Activated CD4-positive, alpha-beta T cell treated with anti-CD3 and anti-CD28 coated beads for 48 hours (primary cell): Measurements from ENCODE around the gene CPVL.

Experiments used
- DNase-seq: peaks from one replicate; pipeline ENCODE4 v3.0.0-alpha.2; 2020

Gene CPVL

DNA sequence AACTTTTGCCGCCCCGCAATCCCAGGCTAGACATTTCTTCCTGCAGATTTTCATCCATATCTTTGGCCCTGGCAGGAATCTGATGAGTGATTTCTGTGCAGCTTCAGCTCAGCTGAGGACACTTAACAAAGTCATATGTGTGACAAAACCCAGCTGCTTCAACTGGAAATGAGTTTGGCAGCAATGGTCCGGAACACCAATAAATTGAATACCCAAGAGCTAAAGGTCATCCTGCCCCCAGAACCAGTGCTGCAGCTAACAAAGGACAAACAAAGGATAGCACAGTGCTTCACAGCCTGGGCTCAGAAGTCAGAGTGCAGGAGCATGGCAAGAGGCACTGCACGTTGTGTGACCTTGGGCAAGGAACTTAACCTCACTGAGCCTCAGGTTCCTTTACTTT lies 148.2 kb downstream of the CPVL start:
- no peak for DNase-seq

GRCh38 chr7:28996836-28997235 lies 149.5 kb downstream of the CPVL start:
- DNase-seq: no peak

DNA sequence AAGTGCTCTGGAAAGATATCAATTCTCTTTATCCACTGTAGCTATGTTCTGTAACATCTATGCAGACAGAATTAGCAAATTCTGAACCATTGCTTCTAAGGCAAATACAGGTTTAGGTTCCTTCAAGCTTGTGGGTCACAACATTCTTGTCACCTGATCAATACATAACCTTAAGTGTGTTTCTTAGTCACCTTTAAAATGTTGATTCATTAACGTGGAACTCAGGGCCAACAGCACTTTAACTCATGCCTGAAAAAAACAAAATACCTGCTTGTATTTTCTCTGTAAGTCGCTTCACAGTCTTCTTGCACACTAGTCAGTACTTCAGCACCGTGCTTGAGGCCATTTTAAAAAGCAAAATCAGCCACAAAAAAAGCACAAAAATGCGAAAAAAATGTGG lies 153.0 kb downstream of the CPVL start:
- no peak for DNase-seq

DNA sequence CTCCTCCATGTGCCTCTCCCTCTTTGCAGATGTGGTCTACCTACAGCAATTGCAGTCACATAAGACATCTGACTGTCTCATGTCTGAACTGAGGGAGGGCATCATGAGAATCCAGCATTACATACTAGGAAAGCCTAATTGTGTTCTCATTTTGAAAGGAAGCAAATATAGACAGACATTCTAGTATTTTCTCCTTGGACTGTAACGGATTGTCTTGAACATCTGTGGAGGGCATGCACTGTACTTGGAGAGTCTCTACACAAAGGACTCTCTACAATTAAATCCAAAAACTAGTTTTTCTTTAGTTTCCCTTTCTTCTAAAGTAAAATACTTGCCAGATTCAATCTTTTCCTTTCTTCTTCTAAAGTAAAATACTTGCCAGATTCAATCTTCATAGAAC lies 153.5 kb downstream of the CPVL start:
- no peak for DNase-seq

DNA sequence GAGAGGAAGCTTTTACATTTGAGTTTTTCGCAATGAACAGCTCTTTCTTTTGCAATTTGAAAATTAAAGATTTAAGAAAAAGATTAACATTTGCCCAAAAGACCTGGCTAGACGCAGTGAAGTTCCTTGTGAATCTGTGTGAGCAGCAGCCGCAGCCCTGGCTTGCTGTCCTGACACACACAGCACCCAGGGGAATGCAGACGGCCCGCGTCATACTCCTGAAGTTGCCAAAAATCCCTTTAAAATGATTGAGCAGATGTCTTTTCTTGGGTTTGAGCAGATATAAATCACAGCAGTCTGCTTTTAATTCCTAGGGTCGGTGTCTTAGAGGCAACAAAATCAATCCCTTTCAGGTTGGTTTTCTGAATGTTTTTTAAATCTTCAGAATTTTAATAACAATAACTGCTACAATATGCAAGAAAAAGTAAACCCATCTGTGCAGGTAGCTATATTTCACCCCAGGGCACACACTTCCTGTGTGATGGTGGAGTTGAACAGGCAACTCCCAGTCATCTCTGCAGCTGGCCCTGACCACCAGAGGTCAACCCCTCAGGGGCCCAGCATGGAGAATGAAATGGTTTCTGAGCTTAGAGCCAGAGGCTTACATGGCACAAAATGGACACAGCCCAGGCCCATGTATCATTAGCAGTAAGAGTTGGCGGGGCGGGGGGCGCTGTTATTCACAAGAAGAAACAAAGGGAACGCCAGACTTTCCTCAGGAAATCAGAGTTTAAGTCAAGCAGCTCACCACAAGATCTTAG lies 156.0 kb downstream of the CPVL start:
- DNase-seq: no peak

DNA sequence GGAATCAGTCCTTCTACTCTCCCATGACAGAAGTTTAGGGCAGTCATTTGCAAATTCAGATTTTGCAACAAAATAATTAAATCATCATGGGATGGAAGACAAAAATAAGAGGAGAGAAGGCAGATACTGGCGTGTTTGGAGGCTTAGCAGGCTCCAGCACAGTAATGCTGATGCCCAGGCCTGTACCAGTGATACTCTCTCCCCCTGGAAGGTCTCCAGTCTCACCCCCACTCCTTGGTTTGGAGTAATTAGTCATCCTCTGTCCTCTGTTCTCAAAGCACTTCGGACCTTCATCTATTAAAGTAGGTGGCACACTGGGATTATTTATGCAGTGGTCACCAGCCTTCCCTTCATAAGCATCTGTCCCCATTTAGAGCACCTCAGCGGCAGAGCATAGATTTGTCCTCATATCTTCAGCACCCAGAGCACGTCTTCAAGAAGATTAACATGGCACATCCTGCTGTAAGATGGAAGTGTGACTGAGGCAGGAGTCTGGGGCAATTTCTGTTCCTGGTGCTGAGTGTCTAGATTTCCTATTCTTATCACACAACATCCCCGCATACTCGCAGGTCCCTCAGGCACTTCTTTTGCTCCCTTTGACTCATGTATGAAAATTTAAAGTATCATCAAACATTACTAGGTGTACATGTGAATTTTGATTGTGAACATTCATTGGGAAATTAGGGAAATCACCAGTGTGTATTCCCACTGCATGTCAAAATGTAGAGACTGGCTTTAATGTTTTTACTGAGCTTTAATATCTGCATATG lies 156.9 kb downstream of the CPVL start:
- no peak for DNase-seq

GRCh38 chr7:28988810-28989209 lies 157.5 kb downstream of the CPVL start:
- no peak for DNase-seq

- DNase-seq: no peak
Measured at GRCh38 chr7:28988091-28988490, 158.2 kb downstream of the CPVL start.

DNA sequence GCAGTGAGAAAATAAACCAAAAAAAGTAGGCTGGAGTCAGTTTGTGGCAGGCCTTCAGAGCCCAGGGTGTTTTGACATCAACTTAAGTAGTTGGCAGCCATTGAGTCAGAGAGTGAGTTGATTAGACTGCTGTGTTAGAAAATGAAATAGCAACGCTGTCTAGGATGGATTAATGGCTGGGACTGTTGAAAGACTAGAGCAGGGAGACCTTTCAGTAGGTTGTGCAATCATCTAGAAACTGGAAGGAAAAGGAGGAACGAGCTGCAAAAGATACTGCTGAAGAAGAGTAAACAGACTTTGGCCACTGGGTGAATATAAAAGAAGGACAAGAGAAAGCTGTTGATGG lies 159.6 kb downstream of the CPVL start:
- DNase-seq: no peak

GRCh38 chr7:28986028-28986764 lies 160.1 kb downstream of the CPVL start:
- no peak for DNase-seq

- DNase-seq: no peak
Measured at GRCh38 chr7:28984631-28985030, 161.7 kb downstream of the CPVL start.

GRCh38 chr7:28984217-28984616 lies 162.1 kb downstream of the CPVL start:
- no peak for DNase-seq

DNA sequence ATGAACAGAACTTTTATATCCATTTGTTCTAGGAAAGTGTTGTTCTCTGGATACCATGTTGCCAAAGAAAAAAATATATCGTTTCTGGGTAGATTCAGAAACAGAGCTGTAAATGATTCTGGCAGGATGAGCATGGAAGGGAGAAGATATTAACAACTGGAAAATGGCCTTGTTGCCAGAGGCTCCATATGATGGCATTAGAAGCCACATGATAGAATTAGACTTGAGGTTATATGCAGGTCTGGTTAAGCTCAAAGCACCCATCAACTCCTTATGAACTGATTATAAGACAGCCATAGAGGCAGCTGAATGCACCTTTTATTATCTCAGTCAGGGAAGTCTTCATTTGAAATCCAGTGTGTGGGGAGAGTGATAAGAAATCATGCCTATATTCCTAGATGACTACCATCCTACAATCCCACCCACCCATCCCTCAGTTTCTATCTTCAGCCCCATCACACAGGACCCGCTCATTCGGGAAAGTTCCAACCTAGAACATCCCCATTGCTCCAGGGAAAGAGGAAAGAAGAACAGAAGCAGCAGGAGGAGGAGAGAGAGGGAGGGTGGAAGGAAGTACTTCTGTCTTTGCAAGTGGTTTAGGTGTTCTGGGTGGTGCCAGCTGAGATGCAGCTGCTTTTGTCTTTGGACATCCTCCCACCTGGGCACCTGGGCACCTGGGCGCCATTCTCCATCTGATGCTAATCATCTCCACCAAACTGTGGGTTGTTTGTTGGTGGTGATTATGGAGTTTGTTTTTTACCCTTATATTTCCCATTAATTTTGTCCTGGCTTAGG lies 162.7 kb downstream of the CPVL start:
- DNase-seq: no peak

GRCh38 chr7:28981161-28981465 lies 165.2 kb downstream of the CPVL start:
- DNase-seq: no peak

GRCh38 chr7:28980451-28981160 lies 165.7 kb downstream of the CPVL start:
- DNase-seq: no peak

- DNase-seq: no peak
Measured at GRCh38 chr7:28979776-28980175, 166.6 kb downstream of the CPVL start.

DNA sequence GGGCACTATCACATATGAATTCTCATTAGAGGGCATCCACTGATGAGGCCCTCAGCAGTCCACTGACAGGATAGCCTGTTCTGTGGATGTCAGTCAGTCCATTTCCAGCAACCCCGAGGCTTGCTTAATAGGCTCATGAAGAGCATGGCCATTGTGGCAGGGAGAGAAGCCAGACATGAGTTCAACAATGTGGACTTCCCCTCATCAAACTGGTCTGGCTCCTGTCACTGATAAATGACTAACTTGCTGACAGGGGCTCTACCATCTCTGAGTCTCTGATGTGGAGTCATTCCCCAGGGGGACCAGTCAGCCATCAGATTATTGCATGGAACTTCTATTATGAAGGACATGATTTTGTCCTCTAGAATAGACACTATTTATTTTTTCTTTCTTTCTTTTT lies 168.5 kb downstream of the CPVL start:
- no peak for DNase-seq

DNA sequence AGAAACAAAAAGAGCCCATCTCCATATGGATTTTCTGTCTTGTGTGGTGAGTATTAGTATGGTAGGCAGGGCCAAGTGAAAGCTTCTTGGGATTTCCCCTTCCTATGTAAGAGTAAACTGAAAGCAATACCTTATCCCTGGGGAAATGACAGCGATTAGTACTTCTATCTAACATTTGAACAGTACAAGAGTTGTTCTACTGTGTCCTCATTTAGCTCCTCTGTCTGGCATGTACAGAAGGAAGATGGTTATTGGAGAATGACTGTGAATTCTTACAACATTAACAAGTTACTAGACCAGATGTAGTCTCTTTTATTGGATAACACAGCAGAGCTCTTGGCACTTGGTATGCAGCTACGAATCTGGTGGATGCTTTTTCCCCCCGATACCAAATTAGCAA lies 170.3 kb downstream of the CPVL start:
- no peak for DNase-seq

DNA sequence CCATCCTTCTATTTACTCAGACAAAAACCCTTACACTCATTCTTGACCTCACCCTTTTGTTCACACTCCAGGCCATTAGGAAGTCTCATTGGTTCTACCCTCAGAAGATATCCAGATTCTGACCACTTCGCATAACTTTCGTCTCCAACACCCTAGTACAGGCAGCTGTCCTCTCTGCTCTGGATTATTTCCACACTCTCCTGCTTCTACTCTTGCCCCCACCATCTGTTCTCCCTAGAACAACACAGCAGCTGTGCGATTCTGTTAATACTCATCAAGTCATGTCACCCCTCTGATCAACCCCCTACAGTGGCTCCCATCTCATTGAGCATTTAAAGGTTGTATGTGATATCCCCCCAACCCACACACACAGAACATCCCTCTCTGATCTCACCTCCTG lies 172.7 kb downstream of the CPVL start:
- DNase-seq: no peak

GRCh38 chr7:28964056-28964455 lies 182.3 kb downstream of the CPVL start:
- no peak for DNase-seq

- no peak for DNase-seq
Measured at GRCh38 chr7:28961972-28962371, 184.4 kb downstream of the CPVL start.

DNA sequence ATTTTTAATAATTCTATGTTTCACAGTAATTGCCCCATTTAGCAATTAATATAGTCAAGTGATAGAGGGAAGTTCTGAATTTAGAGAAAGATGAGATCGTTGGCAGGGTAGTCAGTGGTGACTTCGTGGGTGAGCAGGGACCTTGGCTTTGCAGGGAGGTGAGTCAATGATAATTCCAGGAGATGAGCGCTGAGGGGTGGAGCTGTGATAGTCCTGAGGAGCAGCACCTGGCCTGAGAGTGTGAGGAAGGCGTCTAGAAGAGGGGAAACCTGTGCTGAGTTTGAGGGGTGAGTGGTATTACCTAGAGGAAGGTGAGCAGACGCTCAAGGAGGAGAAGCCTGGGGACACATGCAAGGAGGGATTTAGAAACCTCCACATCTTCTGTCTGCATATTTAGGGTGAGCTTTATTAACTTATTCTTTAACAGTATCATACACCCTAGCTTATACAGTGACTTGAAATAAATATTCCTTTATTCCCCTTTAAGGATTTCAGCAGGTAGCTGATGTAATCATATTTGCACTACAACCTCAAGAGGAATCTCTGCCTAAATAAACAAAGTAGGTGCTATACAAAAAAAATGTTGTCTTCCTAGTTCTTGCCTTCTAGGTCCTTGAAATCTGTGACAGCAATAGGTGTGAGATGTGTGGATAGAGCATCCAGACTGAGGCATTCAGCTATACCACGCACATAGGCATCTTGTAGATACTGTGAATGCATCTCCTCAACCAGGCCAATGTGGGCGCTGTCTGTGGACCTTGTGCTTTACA lies 186.1 kb downstream of the CPVL start:
- no peak for DNase-seq
